Endothelial cell of umbilical vein (primary cell): ENCODE measurements around the gene C1QTNF4. TPM values are rescaled to one million over a fixed set of nuclear protein-coding genes. Genes with fewer than 3 reads are reported as not detected.

ENCODE experiments used
- BruUV-seq: library from RNA; stranded (reverse); fragments of 400-500 nt; replicated peaks from 2 replicates; lab custom pipeline; 2021; lab: Mats Ljungman, UMichigan
- CTCF ChIA-PET: fragments of 300-600, 350-600 bp; sonication (Branson Sonifier 250); formaldehyde crosslinking; loops from one replicate; lab custom pipeline; 2021; ENCODE audit warnings: antibody characterized with exemption, inconsistent platforms; lab: Charles Lee
- POLR2A ChIA-PET: fragments of 300-600, 350-600 bp; sonication (Branson Sonifier 250); formaldehyde crosslinking; loops from one replicate; lab custom pipeline; 2021; ENCODE audit warnings: antibody characterized with exemption, inconsistent platforms; lab: Charles Lee
- DNase-seq: peaks from one replicate; pipeline ENCODE4 v3.0.0-alpha.2; 2011; ENCODE audit warnings: low read depth, low spot score
- FAIRE-seq: peaks from 2 replicates; lab custom pipeline; 2011; peaks lifted over from hg19 to GRCh38; lab: Jason Lieb, UNC
- H2AFZ ChIP-seq: 2 replicates; pipeline ENCODE4 v1.6.0; 2012; ENCODE audit warnings: low read depth, low read length, control low read depth, inconsistent platforms
- H3K27ac ChIP-seq: 2 replicates; pipeline ENCODE4 v1.5.1; 2011; ENCODE audit warnings: low read depth, mild to moderate bottlenecking, control low read depth, low read length, moderate library complexity; ENCODE audit not compliant: insufficient read depth
- H3K27me3 ChIP-seq, 2 experiments: 2 replicates each; pipeline versions ENCODE4 v1.6.0 to v1.6.1; 2011; ENCODE audit warnings: low read length in 2 of 2, mixed read lengths in 1 of 2; ENCODE audit not compliant: control insufficient read depth in 2 of 2, insufficient read depth in 2 of 2
- H3K36me3 ChIP-seq, 2 experiments: 2 replicates in 1 of 2; 3 replicates in 1 of 2; pipeline ENCODE4 v1.5.1; 2011; ENCODE audit warnings: low read length in 2 of 2, mild to moderate bottlenecking in 1 of 2, moderate library complexity in 1 of 2; ENCODE audit not compliant: control insufficient read depth in 2 of 2, insufficient read depth in 2 of 2; ENCODE audit errors: extremely low read depth in 1 of 2
- H3K4me1 ChIP-seq: 3 replicates; pipeline ENCODE4 v1.5.1; 2011; ENCODE audit warnings: mild to moderate bottlenecking, low read length; ENCODE audit not compliant: control insufficient read depth, insufficient read depth; ENCODE audit errors: extremely low read depth
- H3K4me2 ChIP-seq: 2 replicates; pipeline ENCODE4 v1.6.1; 2011; ENCODE audit warnings: low read length, control low read depth, mixed read lengths; ENCODE audit not compliant: insufficient read depth
- H3K4me3 ChIP-seq, 3 experiments: fragments of 200-600 bp in 1 of 3; sonication (generic), shearing (Covaris generic) in 1 of 3; replicated peaks in 1 of 3; 2 replicates each; pipeline ENCODE4 v1.5.1; 2011 to 2016; ENCODE audit warnings: control low read depth in 3 of 3, low read length in 3 of 3, mild to moderate bottlenecking in 2 of 3, inconsistent platforms in 1 of 3, low read depth in 1 of 3, moderate library complexity in 1 of 3; ENCODE audit not compliant: insufficient read depth in 1 of 3
- H3K79me2 ChIP-seq: 2 replicates; pipeline ENCODE4 v1.6.0; 2012; ENCODE audit warnings: low read length, inconsistent platforms; ENCODE audit not compliant: control insufficient read depth, insufficient read depth
- H3K9ac ChIP-seq: replicated peaks from 2 replicates; pipeline ENCODE3; 2011; ENCODE audit warnings: low read length, control low read depth; ENCODE audit not compliant: insufficient read depth; ENCODE audit errors: extremely low read depth
- H3K9me1 ChIP-seq: replicated peaks from 3 replicates; pipeline ENCODE4 v1.6.0; 2011; ENCODE audit warnings: mild to moderate bottlenecking, low read length; ENCODE audit not compliant: control insufficient read depth, insufficient read depth; ENCODE audit errors: extremely low read depth
- H3K9me3 ChIP-seq: replicated peaks from 2 replicates; pipeline ENCODE4 v1.5.1; 2012; ENCODE audit warnings: low read length, inconsistent platforms; ENCODE audit not compliant: control insufficient read depth, insufficient read depth
- H4K20me1 ChIP-seq: replicated peaks from 2 replicates; pipeline ENCODE3; 2011; ENCODE audit warnings: mild to moderate bottlenecking, low read length; ENCODE audit not compliant: control insufficient read depth, insufficient read depth; ENCODE audit errors: extremely low read depth
- EZH2 ChIP-seq: IDR thresholded peaks from 2 replicates; pipeline ENCODE4 v1.6.1; 2012; ENCODE audit warnings: borderline replicate concordance, low read depth, mild to moderate bottlenecking, moderate library complexity, low read length, inconsistent platforms; ENCODE audit not compliant: severe bottlenecking
- FOS ChIP-seq: IDR thresholded peaks from 2 replicates; pipeline ENCODE4 v1.6.1; 2011; ENCODE audit warnings: mild to moderate bottlenecking, low read length, moderate library complexity, borderline replicate concordance; ENCODE audit not compliant: insufficient read depth
- GATA2 ChIP-seq: IDR thresholded peaks from 2 replicates; pipeline ENCODE4 v1.7.0; 2011; ENCODE audit warnings: low read depth, mild to moderate bottlenecking, moderate library complexity, mixed read lengths, low read length; ENCODE audit not compliant: insufficient read length, insufficient read depth
- JUN ChIP-seq: IDR thresholded peaks from 2 replicates; pipeline ENCODE4 v1.6.1; 2011; ENCODE audit warnings: borderline replicate concordance, low read depth; ENCODE audit not compliant: insufficient read length, insufficient read depth
- MYC ChIP-seq: IDR thresholded peaks from one replicate; pipeline ENCODE4 v1.6.1; 2011; ENCODE audit warnings: mild to moderate bottlenecking, low read depth, low read length
- POLR2A ChIP-seq: IDR thresholded peaks from 2 replicates; pipeline ENCODE4 v1.6.1; 2012; ENCODE audit warnings: low read depth, mild to moderate bottlenecking, control low read depth, low read length
- POLR2AphosphoS5 ChIP-seq: IDR thresholded peaks from 2 replicates; pipeline ENCODE4 v1.6.1; 2012; ENCODE audit warnings: low read depth, mild to moderate bottlenecking, control low read depth, low read length, moderate library complexity; ENCODE audit not compliant: insufficient read depth
- dilution Hi-C: fragments of 300-500 bp; cut with MboI; formaldehyde crosslinking; loops from one replicate; pipeline ENCODE4 v1.15.0; 2019; ENCODE audit warnings: low sequenced_read_pairs; ENCODE audit not compliant: extremely low pct_ligation_motif_present
- intact Hi-C: fragments of 100-400 bp; cut with micrococcal nuclease; formaldehyde crosslinking; loops from one replicate; pipeline ENCODE4 v1.10.0; 2022
- polyA plus RNA-seq, 4 experiments: library from polyadenylated mRNA; depleted of rRNA in 3 of 4; stranded (reverse) in 3 of 4; unstranded in 1 of 4; fragments of >200 nt; gene quantifications; 2 replicates each; pipeline versions ENCODE4 v1.2.1 to v1.2.3, GENCODE V29; 2011 to 2012; ENCODE audit warnings: missing spikeins in 1 of 4
- total RNA-seq: library from RNA; stranded (reverse); gene quantifications from 2 replicates; pipeline ENCODE4 v1.2.3, GENCODE V29; 2021
- TF ChIP-seq, protein P1 (sequence below): IDR thresholded peaks from 2 replicates; pipeline ENCODE4 v1.6.1; 2011; ENCODE audit not compliant: insufficient read depth, insufficient read length
- TF ChIP-seq, protein P2 (sequence below), 2 donors: IDR thresholded peaks; 1 replicate in 1 of 2; 2 replicates in 1 of 2; pipeline ENCODE4 v1.5.1; 2011; ENCODE audit warnings: low read length in 2 of 2, mild to moderate bottlenecking in 2 of 2, moderate library complexity in 2 of 2, control low read depth in 1 of 2, inconsistent platforms in 1 of 2, low read depth in 1 of 2; ENCODE audit not compliant: insufficient read depth in 1 of 2; ENCODE audit errors: extremely low read depth in 1 of 2

C1QTNF4 gene
- total and polyA plus RNA-seq, 2 donors (not counting 3 experiments of a cell fraction or from before 2014, with no cell fraction given): 1.7 to 5.4 TPM

DNA sequence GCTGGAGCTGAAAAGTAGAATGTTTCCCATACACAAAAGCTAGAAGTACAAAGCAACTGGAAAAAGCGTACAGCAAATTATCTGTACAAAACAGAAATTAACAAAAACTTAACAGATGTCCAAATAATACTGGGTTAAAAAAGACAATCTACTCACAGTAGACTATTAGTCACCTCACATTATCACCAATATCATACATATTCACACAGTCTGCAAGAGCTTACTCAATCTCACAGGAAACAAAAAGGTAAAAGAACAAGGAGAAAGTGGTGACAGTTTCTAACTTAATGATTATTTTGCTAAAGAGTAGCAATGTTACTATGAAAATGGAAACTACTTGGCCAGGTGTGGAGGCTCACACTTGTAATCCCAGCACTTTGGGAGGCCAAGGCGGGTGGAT lies 53.1 kb downstream of the C1QTNF4 start:
- H3K9ac ChIP-seq: no peak overlapping the region
- peak overlapping the region; percentile 51 for H3K4me2 ChIP-seq
- no peaks in the 10 kb centered on the region for H3K9me3 ChIP-seq
- H3K9me1 ChIP-seq: no peaks in the 10 kb centered on the region
- ChIA-PET POLR2A (interaction anchor here (1.1 kb wide), 1 partner anchor 11 kb away, joined by 5 read pairs; the partner anchor contains the start of gene CELF1), CTCF (interaction anchor here (0.9 to 4.9 kb wide), 3 partner anchors 11 to 63 kb away, joined by 3 to 41 read pairs (median 7); partner anchors contain the start of gene CELF1)
- no TSS peak for BruUV-seq
- no peak overlapping the region for H3K4me3 ChIP-seq
- peaks cover 27% of the 10 kb centered on the region for H3K4me1 ChIP-seq
- peaks cover 14% of the 10 kb centered on the region for H4K20me1 ChIP-seq
- dilution Hi-C loops (no loop called here), intact Hi-C loops (no loop called here)
- peaks cover 94% of the 10 kb centered on the region for H3K79me2 ChIP-seq
- no peak overlapping the region for H2AFZ ChIP-seq
- H3K27me3 ChIP-seq: no peaks in the 10 kb centered on the region
- H3K27ac ChIP-seq: peak overlapping the region; percentile 70
- H3K36me3 ChIP-seq: no peaks in the 10 kb centered on the region
- FAIRE-seq (no peak), DNase-seq (no peak)
- TF ChIP-seq POLR2A: no peak
- no peak for TF ChIP-seq JUN
- TF ChIP-seq, protein P1, sequence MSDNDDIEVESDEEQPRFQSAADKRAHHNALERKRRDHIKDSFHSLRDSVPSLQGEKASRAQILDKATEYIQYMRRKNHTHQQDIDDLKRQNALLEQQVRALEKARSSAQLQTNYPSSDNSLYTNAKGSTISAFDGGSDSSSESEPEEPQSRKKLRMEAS: no peak
- no peak for TF ChIP-seq GATA2
- no peak for TF ChIP-seq MYC
- no peak for TF ChIP-seq POLR2AphosphoS5
- no peak for TF ChIP-seq EZH2
- TF ChIP-seq, protein P2, sequence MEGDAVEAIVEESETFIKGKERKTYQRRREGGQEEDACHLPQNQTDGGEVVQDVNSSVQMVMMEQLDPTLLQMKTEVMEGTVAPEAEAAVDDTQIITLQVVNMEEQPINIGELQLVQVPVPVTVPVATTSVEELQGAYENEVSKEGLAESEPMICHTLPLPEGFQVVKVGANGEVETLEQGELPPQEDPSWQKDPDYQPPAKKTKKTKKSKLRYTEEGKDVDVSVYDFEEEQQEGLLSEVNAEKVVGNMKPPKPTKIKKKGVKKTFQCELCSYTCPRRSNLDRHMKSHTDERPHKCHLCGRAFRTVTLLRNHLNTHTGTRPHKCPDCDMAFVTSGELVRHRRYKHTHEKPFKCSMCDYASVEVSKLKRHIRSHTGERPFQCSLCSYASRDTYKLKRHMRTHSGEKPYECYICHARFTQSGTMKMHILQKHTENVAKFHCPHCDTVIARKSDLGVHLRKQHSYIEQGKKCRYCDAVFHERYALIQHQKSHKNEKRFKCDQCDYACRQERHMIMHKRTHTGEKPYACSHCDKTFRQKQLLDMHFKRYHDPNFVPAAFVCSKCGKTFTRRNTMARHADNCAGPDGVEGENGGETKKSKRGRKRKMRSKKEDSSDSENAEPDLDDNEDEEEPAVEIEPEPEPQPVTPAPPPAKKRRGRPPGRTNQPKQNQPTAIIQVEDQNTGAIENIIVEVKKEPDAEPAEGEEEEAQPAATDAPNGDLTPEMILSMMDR (IDR thresholded peaks at IDR 0.05; ENCODE audit: extremely low read depth in 1 of 2, insufficient read depth in 1 of 2, low read depth in 1 of 2, low read length in 2 of 2): no peak
- TF ChIP-seq FOS: no peak
